Adrenal gland (tissue), 12 donors: ENCODE measurements around the gene SPEM1. TPM values are rescaled to one million over a fixed set of nuclear protein-coding genes. Genes with fewer than 3 reads are reported as not detected.

ENCODE experiments used
- DNase-seq, 7 donors: peaks; one replicate each; pipeline ENCODE4 v3.0.0-alpha.2; 2019 to 2020
- H3K27ac ChIP-seq, 5 donors: fragments of 200-600 bp; sonication (generic) in 4 of 5; 1 replicate in 3 of 5; 2 replicates in 2 of 5; pipeline versions ENCODE4 v1.5.1 to v1.8.0; 2016 to 2020; ENCODE audit warnings: mild to moderate bottlenecking in 1 of 5
- H3K27me3 ChIP-seq: fragments of 200-600 bp; 2 replicates; pipeline ENCODE4 v1.8.0; 2021
- H3K36me3 ChIP-seq, 2 donors: fragments of 200-600 bp; replicated peaks in 1 of 2; 1 replicate in 1 of 2; 2 replicates in 1 of 2; pipeline versions ENCODE4 v1.5.1 to v1.8.0; 2018 to 2022
- H3K4me1 ChIP-seq, 2 donors: fragments of 200-600 bp; replicated peaks in 1 of 2; 1 replicate in 1 of 2; 2 replicates in 1 of 2; pipeline versions ENCODE4 v1.5.1 to v1.8.0; 2018 to 2021
- H3K4me3 ChIP-seq, 4 donors: fragments of 200-600 bp; sonication (generic) in 3 of 4; one replicate each; pipeline ENCODE4 v1.5.1; 2016 to 2018
- H3K9me3 ChIP-seq, 3 donors: fragments of 200-600 bp; sonication (generic) in 1 of 3; replicated peaks in 1 of 3; 1 replicate in 2 of 3; 2 replicates in 1 of 3; pipeline versions ENCODE4 v1.5.1 to v1.8.0; 2016 to 2021
- CTCF ChIP-seq, 6 experiments: fragments of 450-650 bp in 4 of 6; fragments of 200-600 bp in 2 of 6; sonication (generic) in 1 of 6; IDR thresholded peaks; 1 replicate in 5 of 6; 2 replicates in 1 of 6; pipeline versions ENCODE4 v1.5.1 to v1.8.0; 2016 to 2021; ENCODE audit warnings: antibody characterized with exemption in 6 of 6, mild to moderate bottlenecking in 2 of 6, moderate library complexity in 1 of 6
- POLR2A ChIP-seq, 2 donors: fragments of 450-650 bp; IDR thresholded peaks; one replicate each; pipeline ENCODE4 v1.6.1; 2017; ENCODE audit warnings: antibody characterized with exemption in 2 of 2, mild to moderate bottlenecking in 2 of 2, moderate library complexity in 1 of 2
- WGBS, 4 donors: extraction: QIAGEN DNeasy Blood & Tissue Kit in 2 of 4; methylation state at CpG; one replicate each; pipeline versions ENCODE4 v1.1.5 to v1.1.7; 2013 to 2017; 5-methylcytosine and 5-hydroxymethylcytosine counted together
- intact Hi-C, 2 donors: fragments of 100-400 bp; cut with DNase I; formaldehyde crosslinking; loops; one replicate each; pipeline versions ENCODE4 v1.14.1 to v1.15.0; 2022 to 2023
- polyA plus RNA-seq, 3 donors: library from polyadenylated mRNA; stranded (reverse); fragments of 200-250 nt in 2 of 3; fragments of 350-450 nt in 1 of 3; fragmentation: Illumina TruSeq in 1 of 3; extraction: RNeasy Lipid Tissue Mini Kit (QIAGEN cat#74804) in 1 of 3; gene quantifications; one replicate each; pipeline ENCODE4 v1.2.3, GENCODE V29; 2013 to 2014
- total RNA-seq, 9 donors: library from RNA; depleted of rRNA in 4 of 9; stranded (reverse); fragments of >200 nt in 4 of 9; fragments of 120-200 nt in 1 of 9; fragmentation: NEBNext Ultra II Directional in 1 of 9; extraction: Animal tissue kit (Norgen Biotek cat#: 25700) in 1 of 9; gene quantifications; one replicate each; pipeline versions ENCODE4 v1.1.0 to v1.2.4, GENCODE V29; 2013 to 2023
- donor health status: healthy with polysubstance abuse.
- donor health status: Bipolar disorder and iron deficiency.
- donor health status: DM: yes; HTN: yes; CAD: no.
- donor health status: DM: no; HTN: no; CAD: no.
- donor health status: DM: no; HTN: no; CAD: no.
- donor health status: DM: yes; HTN: yes; CAD: no.

The SPEM1 gene
- total and polyA plus RNA-seq, 12 donors: not detected

DNA sequence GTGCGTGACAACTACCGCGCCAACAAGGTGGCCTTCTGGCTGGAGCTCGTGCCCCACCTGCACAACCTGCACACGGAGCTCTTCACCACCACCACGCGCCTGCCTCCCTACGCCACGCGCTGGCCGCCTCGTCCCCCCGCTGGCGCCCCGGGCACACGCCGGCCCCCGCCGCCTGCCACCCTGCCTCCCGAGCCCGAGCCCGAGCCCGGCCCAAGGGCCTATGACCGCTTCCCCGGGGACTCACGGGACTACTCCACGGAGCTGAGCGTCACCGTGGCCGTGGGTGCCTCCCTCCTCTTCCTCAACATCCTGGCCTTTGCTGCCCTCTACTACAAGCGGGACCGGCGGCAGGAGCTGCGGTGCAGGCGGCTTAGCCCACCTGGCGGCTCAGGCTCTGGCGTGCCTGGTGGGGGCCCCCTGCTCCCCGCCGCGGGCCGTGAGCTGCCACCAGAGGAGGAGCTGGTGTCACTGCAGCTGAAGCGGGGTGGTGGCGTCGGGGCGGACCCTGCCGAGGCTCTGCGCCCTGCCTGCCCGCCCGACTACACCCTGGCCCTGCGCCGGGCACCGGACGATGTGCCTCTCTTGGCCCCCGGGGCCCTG lies 3.0 kb upstream of the SPEM1 start:
- Histone ChIP-seq H3K27ac (no peak overlapping the region), H3K27me3 (no peaks in the 10 kb centered on the region), H3K9me3 (no peaks in the 10 kb centered on the region), H3K4me3 (no peak overlapping the region), H3K36me3 (no peaks in the 10 kb centered on the region), H3K4me1 (no peaks in the 10 kb centered on the region)
- intact Hi-C loops: no loop called here
- TF ChIP-seq POLR2A (IDR thresholded peaks at IDR 0.05): no peak
- TF ChIP-seq CTCF (IDR thresholded peaks at IDR 0.05): no peak
- no peak for DNase-seq
- WGBS, 4 donors: 92 to 97% (median 95%) methylated on average over 30 to 54 of the region's 54 CpGs

GRCh38 chr17:7418472-7419152 lies 1.5 kb upstream of the SPEM1 start:
- no peaks in the 10 kb centered on the region for H3K9me3 ChIP-seq
- H3K4me1 ChIP-seq: no peaks in the 10 kb centered on the region
- intact Hi-C loops: no loop called here
- no peak for DNase-seq
- H3K36me3 ChIP-seq: no peaks in the 10 kb centered on the region
- 59 to 70% (median 66%) methylated on average over 11 to 18 of the region's 18 CpGs for WGBS, 4 donors
- no peak overlapping the region for H3K27ac ChIP-seq
- no peak overlapping the region for H3K4me3 ChIP-seq
- TF ChIP-seq CTCF (IDR thresholded peaks at IDR 0.05) (no peak), POLR2A (IDR thresholded peaks at IDR 0.05) (no peak)
- H3K27me3 ChIP-seq: no peaks in the 10 kb centered on the region

GRCh38 chr17:7421186-7421585 lies 1.1 kb downstream of the SPEM1 start:
- no peaks in the 10 kb centered on the region for H3K4me1 ChIP-seq
- no peak overlapping the region for H3K4me3 ChIP-seq
- TF ChIP-seq CTCF (IDR thresholded peaks at IDR 0.05) (no peak), POLR2A (IDR thresholded peaks at IDR 0.05) (no peak)
- no peaks in the 10 kb centered on the region for H3K9me3 ChIP-seq
- DNase-seq: no peak
- intact Hi-C loops: no loop called here
- H3K27me3 ChIP-seq: no peaks in the 10 kb centered on the region
- H3K27ac ChIP-seq: no peak overlapping the region
- WGBS, 4 donors: 77 to 96% (median 93%) methylated on average over 2 to 16 of the region's 16 CpGs
- no peaks in the 10 kb centered on the region for H3K36me3 ChIP-seq

- no peak overlapping the region for H3K27ac ChIP-seq
- TF ChIP-seq POLR2A (IDR thresholded peaks at IDR 0.05) (no peak), CTCF (IDR thresholded peaks at IDR 0.05) (no peak)
- 57 to 74% (median 70%) methylated on average over 4 of the region's 4 CpGs for WGBS, 4 donors
- no peaks in the 10 kb centered on the region for H3K36me3 ChIP-seq
- no peaks in the 10 kb centered on the region for H3K9me3 ChIP-seq
- no peak for DNase-seq
- H3K4me3 ChIP-seq: no peak overlapping the region
- intact Hi-C loops: no loop called here
- H3K27me3 ChIP-seq: no peaks in the 10 kb centered on the region
- H3K4me1 ChIP-seq: no peaks in the 10 kb centered on the region
Measured at GRCh38 chr17:7423679-7424078, 3.6 kb downstream of the SPEM1 start.
